HEK293T (cell line): ENCODE results near the gene ARHGAP5.

Source experiments
- ARNT ChIP-seq: fragments of 450-650 bp; IDR thresholded peaks from 2 replicates; pipeline ENCODE4 v1.6.1; 2017; ENCODE audit warnings: mild to moderate bottlenecking
- FOXA1 ChIP-seq: fragments of 450-650 bp; IDR thresholded peaks from 2 replicates; pipeline ENCODE4 v1.6.1; 2016; ENCODE audit warnings: mild to moderate bottlenecking
- FOXK2 ChIP-seq: fragments of 450-650 bp; IDR thresholded peaks from 2 replicates; pipeline ENCODE4 v1.6.1; 2016; ENCODE audit warnings: mild to moderate bottlenecking
- FOXM1 ChIP-seq: fragments of 450-650 bp; IDR thresholded peaks from 2 replicates; pipeline ENCODE4 v1.6.1; 2017; ENCODE audit warnings: mild to moderate bottlenecking, borderline replicate concordance
- L3MBTL2 ChIP-seq: fragments of 450-650 bp; conservative IDR thresholded peaks from 2 replicates; pipeline ENCODE4 v1.6.1; 2016; ENCODE audit warnings: mild to moderate bottlenecking
- NFRKB ChIP-seq: fragments of 450-650 bp; IDR thresholded peaks from 2 replicates; pipeline ENCODE4 v1.6.1; 2016; ENCODE audit warnings: mild to moderate bottlenecking, moderate library complexity
- PKNOX1 ChIP-seq: fragments of 450-650 bp; IDR thresholded peaks from 2 replicates; pipeline ENCODE4 v1.6.1; 2016
- TARDBP ChIP-seq: fragments of 450-650 bp; IDR thresholded peaks from 2 replicates; pipeline ENCODE4 v1.6.1; 2016
- ZNF384 ChIP-seq: fragments of 450-650 bp; IDR thresholded peaks from 2 replicates; pipeline ENCODE4 v1.6.1; 2016

GRCh38 chr14:32128703-32129102 is 51.6 kb downstream of the ARHGAP5 start:
- TF ChIP-seq TARDBP (no peak), FOXA1 (no peak), FOXM1 (no peak), ARNT (no peak), L3MBTL2 (no peak), PKNOX1 (no peak), ZNF384 (no peak), FOXK2 (no peak), NFRKB (no peak)
